CD4-positive, alpha-beta T cell (primary cell): Measurements from ENCODE around the gene CFAP70. TPM values are rescaled to one million over a fixed set of nuclear protein-coding genes. Genes with fewer than 3 reads are reported as not detected.
"Not testable (repeated sequence)": the region's sequence is repeated elsewhere in the genome, so short reads cannot be mapped to it uniquely, and the experiment has no call there.

Experiments
- ATAC-seq: fragments of 200-7000 bp; cut with Tn5 transposase; one replicate; pipeline ENCODE4 v1.10.0; 2022; ENCODE audit warnings: mild to moderate bottlenecking; ENCODE audit not compliant: poor library complexity
- CTCF ChIA-PET: fragments of 350-600 bp; sonication (Branson Sonifier 250); formaldehyde crosslinking; loops from one replicate; lab custom pipeline; 2021; ENCODE audit warnings: antibody characterized with exemption, inconsistent platforms; lab: Charles Lee
- POLR2A ChIA-PET: fragments of 350-600 bp; sonication (Branson Sonifier 250); formaldehyde crosslinking; loops from one replicate; lab custom pipeline; 2021; ENCODE audit warnings: antibody characterized with exemption, inconsistent platforms; lab: Charles Lee
- DNase-seq, 14 experiments: peaks; one replicate each; pipeline ENCODE4 v3.0.0-alpha.2; 2013 to 2020; ENCODE audit warnings: mixed read lengths in 2 of 14
- H3K27ac ChIP-seq, 2 donors: one replicate each; pipeline versions ENCODE4 v1.5.1 to v1.7.0; 2013; ENCODE audit warnings: low read length in 2 of 2, low read depth in 1 of 2, mild to moderate bottlenecking in 1 of 2
- H3K27me3 ChIP-seq, 2 experiments: 1 replicate in 1 of 2; 2 replicates in 1 of 2; pipeline versions ENCODE4 v1.6.1 to v1.7.0; 2013; ENCODE audit warnings: low read length in 2 of 2, control low read depth in 1 of 2, mild to moderate bottlenecking in 1 of 2, moderate library complexity in 1 of 2; ENCODE audit not compliant: insufficient read depth in 2 of 2, control insufficient read depth in 1 of 2
- H3K36me3 ChIP-seq: one replicate; pipeline ENCODE4 v1.6.1; 2013; ENCODE audit warnings: low read length, control low read depth; ENCODE audit not compliant: insufficient read depth
- H3K4me1 ChIP-seq: one replicate; pipeline ENCODE4 v1.6.1; 2013; ENCODE audit warnings: low read length, control low read depth; ENCODE audit not compliant: insufficient read depth
- H3K4me3 ChIP-seq: one replicate; pipeline ENCODE4 v1.5.1; 2013; ENCODE audit warnings: mild to moderate bottlenecking, low read length, moderate library complexity
- H3K9me3 ChIP-seq, 2 experiments: 1 replicate in 1 of 2; 2 replicates in 1 of 2; pipeline versions ENCODE4 v1.6.1 to v1.7.0; 2013; ENCODE audit warnings: low read length in 2 of 2, mild to moderate bottlenecking in 2 of 2, control low read depth in 1 of 2, moderate library complexity in 1 of 2; ENCODE audit not compliant: control insufficient read depth in 1 of 2, insufficient read depth in 1 of 2
- H3K27ac Mint-ChIP-seq: one replicate; pipeline ENCODE4 v1.8.0; 2020; ENCODE audit warnings: mixed read lengths
- H3K27me3 Mint-ChIP-seq: one replicate; pipeline ENCODE4 v1.8.0; 2021; ENCODE audit warnings: mixed read lengths
- H3K36me3 Mint-ChIP-seq: one replicate; pipeline ENCODE4 v1.8.0; 2021; ENCODE audit warnings: low read depth, mixed read lengths
- H3K4me1 Mint-ChIP-seq: one replicate; pipeline ENCODE4 v1.8.0; 2021; ENCODE audit warnings: low read depth, mixed read lengths
- H3K4me3 Mint-ChIP-seq: one replicate; pipeline ENCODE4 v1.8.0; 2020; ENCODE audit warnings: mild to moderate bottlenecking, mixed read lengths
- H3K9me3 Mint-ChIP-seq: one replicate; pipeline ENCODE4 v1.8.0; 2020; ENCODE audit warnings: mixed read lengths
- intact Hi-C, 2 experiments: fragments of 100-400 bp; cut with DNase I in 1 of 2; cut with micrococcal nuclease in 1 of 2; formaldehyde crosslinking; loops; one replicate each; pipeline versions ENCODE4 v1.15.1 to v1.9.0; 2023 to 2025; cut with DNase I, micrococcal nuclease
- total RNA-seq, 174 experiments: library from RNA in 2 of 174; stranded (reverse) in 2 of 174; gene quantifications; one replicate each; pipeline ENCODE4 v1.2.3 and lab custom pipeline; 2021 to 2026
- TF ChIP-seq, protein P1 (sequence below): fragments of 200-600 bp; IDR thresholded peaks from one replicate; pipeline ENCODE4 v1.8.0; 2022; ENCODE audit warnings: antibody characterized with exemption, mild to moderate bottlenecking

Gene CFAP70
- total RNA-seq, 2 experiments from 2014 or later, result 2.6 TPM

DNA sequence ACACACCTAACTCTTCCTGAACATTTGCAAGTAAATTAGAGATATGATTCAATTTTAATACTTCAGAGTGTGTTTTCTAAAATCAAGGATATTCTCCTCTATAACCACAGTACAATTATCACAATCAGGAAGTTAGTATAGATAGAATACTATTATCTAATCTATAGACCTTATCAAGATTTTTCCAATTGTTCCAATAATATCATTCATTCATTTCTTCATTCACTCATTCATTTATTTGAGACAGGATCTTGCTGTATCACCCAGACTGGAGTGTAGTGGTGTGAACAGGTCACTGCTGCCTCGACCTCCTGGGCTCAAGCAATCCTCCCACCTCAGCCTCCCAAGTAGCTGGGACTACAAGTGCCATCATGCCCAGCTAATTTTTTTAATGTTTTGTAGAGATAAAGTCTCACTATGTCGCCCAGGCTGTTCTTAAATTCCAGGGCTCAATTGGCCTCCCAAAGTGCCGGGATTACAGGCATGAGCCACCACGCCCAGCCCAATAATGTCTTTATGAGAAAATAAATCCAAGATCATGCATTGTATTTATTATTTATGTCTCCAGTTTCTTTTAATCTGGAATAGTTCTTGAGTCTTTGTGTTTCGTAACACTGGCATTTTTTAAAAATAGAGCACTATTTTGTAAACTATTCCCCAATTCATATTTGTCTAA lies 95.6 kb downstream of the CFAP70 start:
- intact Hi-C loops, result loop anchor here in 1 of 2 experiments (5.0 kb wide), 1 partner anchor 379 kb away; the partner anchor contains the start of gene MYOZ1
- Mint-ChIP-seq H3K27ac (no peak overlapping the region), H3K4me1 (no peaks in the 10 kb centered on the region), H3K4me3 (no peak overlapping the region), H3K36me3 (no peaks in the 10 kb centered on the region), H3K9me3 (peaks cover 2% of the 10 kb centered on the region), H3K27me3 (no peaks in the 10 kb centered on the region)
- H3K36me3 ChIP-seq, result no peaks in the 10 kb centered on the region
- no peak overlapping the region for H3K4me3 ChIP-seq
- H3K27me3 ChIP-seq, result no peaks in the 10 kb centered on the region
- TF ChIP-seq, protein P1, sequence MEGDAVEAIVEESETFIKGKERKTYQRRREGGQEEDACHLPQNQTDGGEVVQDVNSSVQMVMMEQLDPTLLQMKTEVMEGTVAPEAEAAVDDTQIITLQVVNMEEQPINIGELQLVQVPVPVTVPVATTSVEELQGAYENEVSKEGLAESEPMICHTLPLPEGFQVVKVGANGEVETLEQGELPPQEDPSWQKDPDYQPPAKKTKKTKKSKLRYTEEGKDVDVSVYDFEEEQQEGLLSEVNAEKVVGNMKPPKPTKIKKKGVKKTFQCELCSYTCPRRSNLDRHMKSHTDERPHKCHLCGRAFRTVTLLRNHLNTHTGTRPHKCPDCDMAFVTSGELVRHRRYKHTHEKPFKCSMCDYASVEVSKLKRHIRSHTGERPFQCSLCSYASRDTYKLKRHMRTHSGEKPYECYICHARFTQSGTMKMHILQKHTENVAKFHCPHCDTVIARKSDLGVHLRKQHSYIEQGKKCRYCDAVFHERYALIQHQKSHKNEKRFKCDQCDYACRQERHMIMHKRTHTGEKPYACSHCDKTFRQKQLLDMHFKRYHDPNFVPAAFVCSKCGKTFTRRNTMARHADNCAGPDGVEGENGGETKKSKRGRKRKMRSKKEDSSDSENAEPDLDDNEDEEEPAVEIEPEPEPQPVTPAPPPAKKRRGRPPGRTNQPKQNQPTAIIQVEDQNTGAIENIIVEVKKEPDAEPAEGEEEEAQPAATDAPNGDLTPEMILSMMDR, result no peak
- ATAC-seq (no peak), DNase-seq (no peak)
- ChIA-PET POLR2A (no interaction called here), CTCF (interaction anchor here (1.2 kb wide), 1 partner anchor 136 kb away, joined by 3 read pairs; no protein-coding TSS in a partner anchor)
- no peaks in the 10 kb centered on the region for H3K9me3 ChIP-seq
- H3K4me1 ChIP-seq, result no peaks in the 10 kb centered on the region
- H3K27ac ChIP-seq, result no peak overlapping the region

DNA sequence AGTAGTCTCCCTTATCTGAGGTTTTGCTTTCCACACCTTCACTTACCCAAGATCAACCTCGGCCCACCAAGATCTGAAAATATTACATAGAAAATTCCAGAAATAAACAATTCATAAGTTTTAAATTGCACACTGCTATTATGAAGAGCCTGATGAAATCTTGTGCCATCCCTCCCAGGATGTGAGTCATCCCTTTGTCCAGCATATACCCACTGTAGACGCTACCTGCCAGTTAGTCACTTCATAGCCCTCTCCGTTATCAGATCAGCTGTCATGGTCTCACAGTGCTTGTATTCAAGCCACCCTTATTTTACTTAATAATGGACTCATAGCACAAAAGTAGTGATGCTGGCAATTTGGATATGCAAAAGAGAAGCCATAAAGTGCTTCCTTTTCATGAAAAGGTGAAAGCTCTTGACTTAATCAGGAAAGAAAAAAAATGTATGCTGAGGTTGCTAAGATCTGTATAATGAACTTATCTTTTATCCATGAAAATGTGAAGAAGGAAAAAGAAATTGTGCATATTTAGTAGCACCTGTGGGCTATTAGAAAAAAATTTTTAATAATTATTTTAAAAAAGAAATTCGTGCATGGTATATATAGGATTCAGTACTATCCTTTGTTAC lies 96.4 kb downstream of the CFAP70 start:
- H3K36me3 ChIP-seq, result no peaks in the 10 kb centered on the region
- ATAC-seq, result no peak

DNA sequence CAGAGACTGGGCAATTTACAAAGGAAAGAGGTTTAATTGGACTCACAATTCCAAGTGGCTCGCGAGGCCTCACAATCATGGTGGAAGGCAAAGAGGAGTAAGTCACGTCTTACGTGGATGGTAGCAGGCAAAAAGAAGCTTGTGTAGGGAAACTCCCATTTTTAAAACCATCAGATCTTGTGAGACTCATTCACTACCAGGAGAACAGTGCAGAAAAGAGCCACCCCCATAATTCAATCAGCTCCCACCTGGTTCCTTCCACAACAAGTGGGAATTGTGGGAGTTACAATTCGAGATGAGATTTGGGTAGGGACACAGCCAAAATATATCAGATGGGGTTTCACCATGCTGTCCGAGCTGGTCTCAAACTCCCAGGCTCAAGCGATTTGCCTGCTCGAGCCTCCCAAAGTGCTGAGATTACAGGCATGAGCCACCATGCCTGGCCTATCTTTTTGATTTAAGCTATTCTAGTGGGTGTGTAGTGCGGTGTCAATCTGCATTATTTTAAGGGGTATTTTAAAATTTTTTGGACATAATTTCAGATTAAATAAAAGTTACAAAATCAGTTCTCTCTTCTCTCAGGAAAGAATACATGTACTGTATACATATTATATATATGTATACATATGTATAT lies 97.2 kb downstream of the CFAP70 start:
- peaks cover 2% of the 10 kb centered on the region for H3K9me3 Mint-ChIP-seq
- Histone ChIP-seq H3K27ac (no peak overlapping the region), H3K4me1 (no peaks in the 10 kb centered on the region), H3K4me3 (no peak overlapping the region), H3K9me3 (no peaks in the 10 kb centered on the region), H3K36me3 (no peaks in the 10 kb centered on the region), H3K27me3 (no peaks in the 10 kb centered on the region)
- no peaks in the 10 kb centered on the region for H3K36me3 Mint-ChIP-seq
- no peak overlapping the region for H3K27ac Mint-ChIP-seq
- DNase-seq (no peak), ATAC-seq (no peak)
- H3K4me3 Mint-ChIP-seq, result no peak overlapping the region
- ChIA-PET CTCF (no interaction called here), POLR2A (no interaction called here)
- TF ChIP-seq, protein P1, result no peak
- H3K4me1 Mint-ChIP-seq, result no peaks in the 10 kb centered on the region
- H3K27me3 Mint-ChIP-seq, result no peaks in the 10 kb centered on the region
- intact Hi-C loops, result loop anchor here in 1 of 2 experiments (5.0 kb wide), 1 partner anchor 381 kb away; the partner anchor contains the start of gene MYOZ1

More for the DNA sequence above, 96.4 kb downstream of the CFAP70 start:
- no peaks in the 10 kb centered on the region for H3K27me3 ChIP-seq
- no peak for DNase-seq
- POLR2A ChIA-PET, result no interaction called here
- no peak overlapping the region for H3K4me3 ChIP-seq
- no peaks in the 10 kb centered on the region for H3K4me1 ChIP-seq
- no peak overlapping the region for H3K27ac ChIP-seq
- Mint-ChIP-seq H3K27ac (no peak overlapping the region), H3K36me3 (no peaks in the 10 kb centered on the region), H3K27me3 (no peaks in the 10 kb centered on the region), H3K9me3 (peaks cover 2% of the 10 kb centered on the region), H3K4me1 (no peaks in the 10 kb centered on the region), H3K4me3 (no peak overlapping the region)
- intact Hi-C loops, result loop anchor here in 1 of 2 experiments (5.0 kb wide), 1 partner anchor 380 kb away; the partner anchor contains the start of gene MYOZ1
- H3K9me3 ChIP-seq, result no peaks in the 10 kb centered on the region
- CTCF ChIA-PET, result no interaction called here
- TF ChIP-seq, protein P1, result no peak

DNA sequence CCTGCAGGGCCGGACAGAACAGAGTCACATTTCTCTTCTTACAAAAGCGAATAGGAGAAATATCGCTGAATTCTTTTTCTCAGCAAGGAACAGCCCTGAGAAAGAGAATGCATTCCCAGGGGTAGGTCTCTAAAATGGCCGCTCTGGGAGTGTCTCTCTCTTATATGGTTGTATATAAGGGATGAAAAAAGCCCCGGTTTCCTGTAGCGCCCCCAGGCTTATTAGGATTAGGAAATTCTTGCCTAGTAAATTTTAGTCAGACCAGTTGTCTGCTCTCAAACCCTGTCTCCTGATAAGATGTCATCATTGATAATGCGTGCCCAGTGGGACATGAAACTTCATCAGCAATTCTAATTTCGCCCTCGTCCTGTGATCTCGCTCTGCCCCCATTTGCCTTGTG lies 100.1 kb downstream of the CFAP70 start:
- H3K36me3 ChIP-seq, H3K27ac Mint-ChIP-seq, CTCF ChIA-PET, ATAC-seq, H3K9me3 ChIP-seq, H3K4me3 ChIP-seq, H3K27me3 ChIP-seq, H3K4me1 Mint-ChIP-seq, H3K4me3 Mint-ChIP-seq, DNase-seq, H3K9me3 Mint-ChIP-seq, H3K4me1 ChIP-seq, H3K27me3 Mint-ChIP-seq, H3K27ac ChIP-seq, H3K36me3 Mint-ChIP-seq: not testable (repeated sequence)
- intact Hi-C loops, result loop anchor here in 1 of 2 experiments (10.0 kb wide), 1 partner anchor 486 kb away; the partner anchor contains the start of gene SEC24C
- POLR2A ChIA-PET, result interaction anchor here (1.3 kb wide), 1 partner anchor 11 kb away, joined by 5 read pairs; the partner anchor contains the start of gene DNAJC9
